Prostate gland (tissue), 2 donors: ENCODE results near the gene SLC25A12. TPM values are rescaled to one million over a fixed set of nuclear protein-coding genes. Genes with fewer than 3 reads are reported as not detected.

Experiments
- DNase-seq: peaks from one replicate; pipeline ENCODE4 v3.0.0-alpha.2; 2019; ENCODE audit warnings: low spot score
- H3K27ac ChIP-seq, 2 donors: fragments of 200-600 bp; sonication (generic); 2 replicates each; pipeline ENCODE4 v1.5.1; 2017 to 2019
- H3K27me3 ChIP-seq: fragments of 200-600 bp; sonication (generic); replicated peaks from 2 replicates; pipeline ENCODE4 v1.5.1; 2019; ENCODE audit not compliant: insufficient read depth
- H3K36me3 ChIP-seq, 2 donors: fragments of 200-600 bp; sonication (generic); 1 replicate in 1 of 2; 2 replicates in 1 of 2; pipeline versions ENCODE4 v1.5.1 to v1.8.1; 2017 to 2019
- H3K4me1 ChIP-seq: fragments of 200-600 bp; sonication (generic); replicated peaks from 2 replicates; pipeline ENCODE4 v1.5.1; 2019
- H3K4me3 ChIP-seq, 2 donors: fragments of 200-600 bp; sonication (generic); 2 replicates each; pipeline ENCODE4 v1.5.1; 2017 to 2019
- H3K9me3 ChIP-seq: fragments of 200-600 bp; sonication (generic); 2 replicates; pipeline ENCODE4 v1.5.1; 2017
- POLR2A ChIP-seq: fragments of 450-650 bp; IDR thresholded peaks from one replicate; pipeline ENCODE4 v1.6.1; 2016; ENCODE audit warnings: antibody characterized with exemption, mild to moderate bottlenecking
- POLR2AphosphoS5 ChIP-seq: sonication (generic); formaldehyde crosslinking; IDR thresholded peaks from one replicate; pipeline ENCODE4 v1.6.1; 2017; ENCODE audit warnings: antibody characterized with exemption
- WGBS: methylation state at CpG from one replicate; pipeline ENCODE4 v1.1.5; 2018; 5-methylcytosine and 5-hydroxymethylcytosine counted together
- intact Hi-C: fragments of 100-400 bp; cut with DNase I; formaldehyde crosslinking; loops from one replicate; pipeline ENCODE4 v1.14.2; 2022
- small RNA-seq, 2 donors: library from RNA; depleted of rRNA; stranded (forward); fragments of <200 nt; gene quantifications; one replicate each; pipeline ENCODE3, GENCODE V24; 2016
- total RNA-seq, 2 donors: library from RNA; depleted of rRNA; stranded (reverse); fragments of >200 nt; gene quantifications; one replicate each; pipeline ENCODE4 v1.1.0, GENCODE V29; 2016
- TF ChIP-seq, protein P1 (sequence below), 4 experiments: fragments of 200-600 bp in 2 of 4; fragments of 450-650 bp in 2 of 4; sonication (generic) in 2 of 4; IDR thresholded peaks; 1 replicate in 3 of 4; 2 replicates in 1 of 4; pipeline ENCODE4 v1.5.1; 2016 to 2019; ENCODE audit warnings: antibody characterized with exemption in 4 of 4, mild to moderate bottlenecking in 2 of 4, moderate library complexity in 2 of 4

Gene SLC25A12
- total RNA-seq, 2 donors from 2014 or later, result 23.5 to 33.9 TPM

DNA sequence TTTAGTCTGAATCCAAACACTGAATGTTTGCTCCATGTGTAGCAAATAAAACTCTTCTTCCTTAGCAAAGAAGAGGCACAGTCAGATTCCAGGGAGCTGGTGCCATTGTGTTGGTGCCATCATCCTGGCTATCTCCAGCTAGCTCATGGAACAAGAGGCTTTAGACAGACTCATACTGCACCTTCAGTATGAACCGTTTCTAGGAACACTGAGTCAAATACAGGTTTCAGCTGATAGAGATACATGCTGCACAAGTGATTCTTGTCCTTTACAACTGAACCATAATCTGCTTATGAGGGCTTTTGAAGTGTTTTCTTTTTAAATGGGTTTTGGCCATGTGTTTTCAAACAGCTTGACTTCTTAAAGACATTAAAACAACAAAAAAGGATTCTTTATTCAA, 148.9 kb downstream of the SLC25A12 start:
- Histone ChIP-seq H3K27ac (no peak overlapping the region), H3K36me3 (no peaks in the 10 kb centered on the region), H3K9me3 (no peaks in the 10 kb centered on the region), H3K4me1 (no peaks in the 10 kb centered on the region), H3K27me3 (no peaks in the 10 kb centered on the region), H3K4me3 (no peak overlapping the region)
- TF ChIP-seq POLR2A (no peak), POLR2AphosphoS5 (no peak)
- TF ChIP-seq, protein P1, sequence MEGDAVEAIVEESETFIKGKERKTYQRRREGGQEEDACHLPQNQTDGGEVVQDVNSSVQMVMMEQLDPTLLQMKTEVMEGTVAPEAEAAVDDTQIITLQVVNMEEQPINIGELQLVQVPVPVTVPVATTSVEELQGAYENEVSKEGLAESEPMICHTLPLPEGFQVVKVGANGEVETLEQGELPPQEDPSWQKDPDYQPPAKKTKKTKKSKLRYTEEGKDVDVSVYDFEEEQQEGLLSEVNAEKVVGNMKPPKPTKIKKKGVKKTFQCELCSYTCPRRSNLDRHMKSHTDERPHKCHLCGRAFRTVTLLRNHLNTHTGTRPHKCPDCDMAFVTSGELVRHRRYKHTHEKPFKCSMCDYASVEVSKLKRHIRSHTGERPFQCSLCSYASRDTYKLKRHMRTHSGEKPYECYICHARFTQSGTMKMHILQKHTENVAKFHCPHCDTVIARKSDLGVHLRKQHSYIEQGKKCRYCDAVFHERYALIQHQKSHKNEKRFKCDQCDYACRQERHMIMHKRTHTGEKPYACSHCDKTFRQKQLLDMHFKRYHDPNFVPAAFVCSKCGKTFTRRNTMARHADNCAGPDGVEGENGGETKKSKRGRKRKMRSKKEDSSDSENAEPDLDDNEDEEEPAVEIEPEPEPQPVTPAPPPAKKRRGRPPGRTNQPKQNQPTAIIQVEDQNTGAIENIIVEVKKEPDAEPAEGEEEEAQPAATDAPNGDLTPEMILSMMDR (IDR thresholded peaks at IDR 0.05), result no peak
- intact Hi-C loops, result no loop called here
- DNase-seq, result no peak
- whole genome bisulfite sequencing, result 64% methylated on average over 1 of the region's 1 CpG

DNA sequence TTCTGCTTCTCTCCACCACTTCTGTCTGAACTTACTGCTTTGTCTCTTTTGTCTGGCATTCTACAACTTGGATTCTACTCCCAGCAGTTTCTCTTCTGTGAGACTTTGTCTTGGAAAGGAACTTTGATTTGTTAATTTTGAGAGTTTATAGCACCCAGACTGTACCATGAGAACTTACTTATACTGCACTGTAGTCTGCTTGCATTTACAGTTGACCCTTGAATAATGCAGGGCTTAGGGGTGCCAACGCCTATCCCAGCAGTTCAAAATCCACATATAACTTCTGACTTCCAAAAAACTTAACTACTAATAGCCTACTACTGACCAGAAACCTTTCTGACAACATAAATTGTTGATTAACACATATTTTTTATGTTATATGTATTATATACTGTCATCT, 151.3 kb downstream of the SLC25A12 start:
- no peaks in the 10 kb centered on the region for H3K4me1 ChIP-seq
- no peak for DNase-seq
- H3K36me3 ChIP-seq, result no peaks in the 10 kb centered on the region
- TF ChIP-seq POLR2A (no peak), POLR2AphosphoS5 (no peak)
- TF ChIP-seq, protein P1 (IDR thresholded peaks at IDR 0.05), result no peak
- no peaks in the 10 kb centered on the region for H3K9me3 ChIP-seq
- WGBS, result 100% methylated on average over 1 of the region's 1 CpG
- no peak overlapping the region for H3K27ac ChIP-seq
- no peak overlapping the region for H3K4me3 ChIP-seq
- H3K27me3 ChIP-seq, result no peaks in the 10 kb centered on the region
- intact Hi-C loops, result no loop called here

DNA sequence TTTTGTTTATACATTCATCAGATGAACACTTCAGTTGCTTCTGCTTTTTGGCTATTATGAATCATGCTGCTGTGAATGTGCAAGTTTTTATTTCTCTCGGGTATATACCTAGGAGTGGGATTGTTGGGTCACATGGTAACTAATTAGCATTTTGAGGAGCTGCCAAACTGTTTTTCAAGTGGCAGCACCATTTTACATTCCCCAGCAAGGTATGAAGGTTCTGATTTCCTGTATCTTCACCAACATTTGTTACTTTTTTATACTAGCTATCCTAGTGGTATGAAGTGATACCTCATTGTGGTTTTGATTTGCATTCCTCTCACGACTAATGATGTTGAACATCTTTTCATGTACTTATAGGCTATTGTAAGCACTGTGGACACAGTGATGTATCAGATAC, 152.9 kb downstream of the SLC25A12 start:
- H3K4me3 ChIP-seq, result no peak overlapping the region
- no peaks in the 10 kb centered on the region for H3K36me3 ChIP-seq
- WGBS, result 68% methylated on average over 2 of the region's 2 CpGs
- no peaks in the 10 kb centered on the region for H3K27me3 ChIP-seq
- no peak for DNase-seq
- intact Hi-C loops, result no loop called here
- TF ChIP-seq POLR2A, result no peak
- H3K4me1 ChIP-seq, result no peaks in the 10 kb centered on the region
- no peaks in the 10 kb centered on the region for H3K9me3 ChIP-seq
- no peak overlapping the region for H3K27ac ChIP-seq

DNA sequence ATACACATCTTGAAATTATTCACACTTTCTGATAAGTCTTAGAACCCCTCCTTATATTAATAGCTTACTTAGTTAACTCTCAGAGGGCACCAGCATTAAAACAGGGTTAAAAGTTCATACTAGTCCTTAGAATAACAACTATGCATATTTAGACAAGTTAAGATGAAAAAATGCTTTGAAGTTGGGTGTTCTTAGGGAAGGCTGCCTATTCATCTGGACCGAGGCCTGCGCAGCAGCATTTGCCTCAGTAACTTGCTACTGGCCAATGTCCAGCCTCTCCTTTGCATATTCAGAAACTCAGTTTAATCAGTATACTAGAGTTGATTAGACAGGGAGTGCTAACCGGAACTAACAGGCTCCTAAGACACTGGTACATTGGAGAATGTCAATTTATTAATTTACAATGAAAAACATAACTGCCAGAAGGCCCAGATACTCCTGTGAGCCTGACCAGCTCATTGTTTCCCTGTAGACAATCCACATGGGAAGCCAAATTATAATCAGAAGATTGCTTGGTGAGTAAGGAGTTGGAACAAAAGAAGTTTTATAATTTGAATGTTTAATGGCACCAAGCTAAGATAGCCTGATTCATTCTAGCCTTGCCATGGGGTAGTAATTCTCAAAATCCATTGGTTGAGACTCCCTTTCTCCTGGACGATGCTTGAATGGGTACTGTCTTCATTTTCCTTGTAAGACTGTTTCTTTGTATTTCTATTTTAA, 157.9 kb downstream of the SLC25A12 start:
- intact Hi-C loops, result no loop called here
- TF ChIP-seq POLR2AphosphoS5 (no peak), POLR2A (no peak)
- TF ChIP-seq, protein P1 (IDR thresholded peaks at IDR 0.05), result no peak
- DNase-seq, result no peak
- no peak overlapping the region for H3K27ac ChIP-seq
- no peaks in the 10 kb centered on the region for H3K36me3 ChIP-seq
- H3K4me1 ChIP-seq, result no peaks in the 10 kb centered on the region
- H3K4me3 ChIP-seq, result no peak overlapping the region
- WGBS, result 69% methylated on average over 4 of the region's 4 CpGs
- no peaks in the 10 kb centered on the region for H3K27me3 ChIP-seq
- no peaks in the 10 kb centered on the region for H3K9me3 ChIP-seq

Small RNA genes within 50 kb of the gene (small RNA-seq; reads per million reads assigned to genes)
- 0 reads per million in 2 donors for gene RNU6-182P

Other genes starting within 250 kb of the SLC25A12 start
- gene DYNC1I2, start 206.8 kb downstream of the SLC25A12 start, total RNA-seq, result 10 to 100 TPM; 70.7 to 82.1 TPM
- 10 to 100 TPM; 30.6 to 41.9 TPM for gene HAT1, start 28.2 kb upstream of the SLC25A12 start, total RNA-seq
- gene METAP1D, start 105.7 kb upstream of the SLC25A12 start, total RNA-seq, result 10 to 100 TPM; 11.6 to 13.6 TPM
- 1 to 10 TPM in 1 of 2 donors, not detected in 1; 1.3 TPM for gene DLX1, start 191.3 kb upstream of the SLC25A12 start, total RNA-seq
- under 1 TPM in 1 of 2 donors, not detected in 1; 0.45 TPM for gene DLX2, start 208.7 kb upstream of the SLC25A12 start, total RNA-seq